GM21528 (cell line): Measurements from ENCODE around the gene ZBTB17.
"Not testable (repeated sequence)": the region's sequence is repeated elsewhere in the genome, so short reads cannot be mapped to it uniquely, and the experiment has no call there.

Source experiments
- ATAC-seq: cut with Tn5 transposase; IDR thresholded peaks from one replicate; pipeline ENCODE4 v1.9.1; 2021; ENCODE audit warnings: mild to moderate bottlenecking, moderate library complexity; ENCODE audit not compliant: unreplicated experiment, low FRiP score

The ZBTB17 gene

DNA sequence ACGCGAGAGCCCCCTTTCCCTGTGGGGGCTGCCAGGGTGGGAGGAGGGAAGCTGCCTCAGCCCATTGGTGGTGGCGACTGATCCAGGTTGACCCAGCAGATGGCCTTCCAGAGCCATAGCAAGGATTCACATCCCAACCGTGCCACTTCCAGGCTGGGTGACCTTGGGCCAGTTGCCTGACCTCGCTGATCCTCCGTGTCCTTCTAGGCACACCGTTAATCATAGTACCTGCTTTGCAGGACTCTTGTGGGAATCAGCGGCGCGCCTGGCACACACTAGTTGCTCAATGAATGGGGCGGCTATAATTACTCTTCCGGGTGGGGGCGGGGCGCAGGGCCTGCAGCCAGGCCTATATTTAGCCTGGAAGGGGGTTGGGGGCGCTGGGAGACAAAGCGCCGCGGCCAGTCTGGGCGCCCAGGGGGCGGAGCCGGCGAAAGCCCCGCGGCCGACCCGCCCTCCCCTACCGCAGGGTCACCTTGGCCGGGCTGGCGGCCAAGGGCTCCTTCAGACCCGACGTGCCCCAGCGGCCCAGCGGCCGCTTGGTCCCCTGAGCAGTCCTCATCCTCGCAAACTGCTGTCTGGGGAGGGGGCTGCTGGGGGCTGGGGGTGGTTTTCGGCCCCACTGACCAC lies 36.8 kb upstream of the ZBTB17 start:
- no peak for ATAC-seq

DNA sequence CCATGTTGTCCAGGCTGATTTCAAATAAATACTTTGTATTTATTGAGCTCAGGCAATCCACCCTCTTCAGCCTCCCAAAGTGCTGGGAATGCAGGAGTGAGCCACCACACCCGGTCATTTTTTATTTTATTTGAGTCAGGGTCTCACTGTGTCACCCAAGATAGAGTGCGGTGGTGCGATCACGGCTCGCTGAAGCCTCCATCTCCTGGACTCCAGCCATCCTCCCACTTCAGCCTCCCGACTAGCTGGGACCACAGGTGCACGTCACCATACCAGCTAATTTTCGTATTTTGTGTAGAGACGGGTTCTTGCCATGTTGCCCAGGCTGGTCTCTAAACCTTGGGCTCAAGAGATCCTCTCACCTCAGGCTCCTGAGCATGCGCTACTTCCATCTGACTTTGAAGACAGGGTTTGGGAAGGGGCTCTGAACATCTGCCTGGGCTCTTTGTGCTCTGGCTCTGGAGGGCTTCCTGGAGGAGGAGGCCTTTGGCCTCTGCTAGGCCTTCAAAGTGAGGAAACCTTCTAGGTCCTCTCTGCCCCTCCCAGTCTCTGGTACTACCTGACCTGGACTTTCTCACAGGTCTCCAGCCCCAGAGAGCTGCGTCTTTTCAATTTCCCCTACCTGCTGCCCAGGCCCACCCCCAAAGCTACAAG lies 36.2 kb upstream of the ZBTB17 start:
- no peak for ATAC-seq

DNA sequence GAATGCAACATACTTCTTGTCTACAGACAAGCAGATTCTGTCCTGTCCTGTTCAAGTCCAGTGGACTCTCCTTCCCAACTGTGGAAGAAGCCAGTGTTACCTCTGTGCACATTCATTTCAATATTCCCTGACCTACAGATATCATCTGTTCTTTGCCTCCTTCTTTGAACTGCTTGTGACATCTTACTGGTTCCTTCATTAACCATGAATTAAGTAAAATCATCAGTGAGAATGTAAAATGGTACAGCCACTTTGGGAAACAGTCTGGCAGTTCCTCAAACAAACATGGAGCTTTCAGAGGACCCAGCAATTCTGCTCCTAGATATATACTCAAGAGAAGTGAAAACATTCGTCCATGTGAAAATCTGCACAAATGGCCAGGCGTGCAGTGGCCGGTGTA lies 34.9 kb upstream of the ZBTB17 start:
- no peak for ATAC-seq

DNA sequence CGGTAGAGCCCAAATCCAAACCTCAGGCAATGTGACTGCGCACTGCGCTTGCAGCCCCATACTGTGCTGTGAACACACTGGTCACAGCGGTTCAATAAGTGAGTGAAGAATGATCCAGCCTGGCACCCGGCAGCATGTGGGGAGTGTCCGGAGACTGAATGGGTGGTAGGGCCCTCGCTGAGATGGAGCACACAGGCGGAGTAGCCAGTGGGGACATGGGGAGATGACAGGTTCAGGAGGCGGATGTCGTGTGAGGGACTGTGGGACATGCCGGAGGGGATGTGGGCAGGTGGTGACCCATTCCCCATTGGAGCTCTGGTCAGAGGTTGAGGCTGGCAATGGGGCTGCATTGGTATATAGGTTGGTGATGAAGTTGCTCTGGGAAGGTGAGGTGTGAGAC lies 33.8 kb upstream of the ZBTB17 start:
- ATAC-seq = no peak

DNA sequence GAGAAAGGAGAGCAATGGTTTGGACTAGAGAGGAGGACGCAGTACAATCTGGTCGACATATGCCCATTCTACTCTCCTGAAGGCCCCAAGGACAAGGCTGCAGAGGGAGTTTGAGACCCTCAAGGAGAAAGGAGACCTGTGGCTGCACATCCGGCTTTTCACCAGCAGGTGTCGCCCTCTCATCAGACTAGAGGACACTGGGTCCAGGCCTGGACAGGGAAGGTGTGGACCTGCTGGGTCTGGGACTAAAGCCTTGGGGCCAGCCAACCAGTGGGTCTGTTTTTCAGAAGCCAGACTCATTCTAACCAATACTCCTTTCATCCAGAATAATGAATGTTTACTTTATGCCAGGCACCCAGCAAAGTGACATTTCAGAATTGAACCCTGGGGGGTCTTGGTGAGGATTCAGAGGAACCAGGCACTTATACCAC lies 33.1 kb upstream of the ZBTB17 start:
- no peak for ATAC-seq

DNA sequence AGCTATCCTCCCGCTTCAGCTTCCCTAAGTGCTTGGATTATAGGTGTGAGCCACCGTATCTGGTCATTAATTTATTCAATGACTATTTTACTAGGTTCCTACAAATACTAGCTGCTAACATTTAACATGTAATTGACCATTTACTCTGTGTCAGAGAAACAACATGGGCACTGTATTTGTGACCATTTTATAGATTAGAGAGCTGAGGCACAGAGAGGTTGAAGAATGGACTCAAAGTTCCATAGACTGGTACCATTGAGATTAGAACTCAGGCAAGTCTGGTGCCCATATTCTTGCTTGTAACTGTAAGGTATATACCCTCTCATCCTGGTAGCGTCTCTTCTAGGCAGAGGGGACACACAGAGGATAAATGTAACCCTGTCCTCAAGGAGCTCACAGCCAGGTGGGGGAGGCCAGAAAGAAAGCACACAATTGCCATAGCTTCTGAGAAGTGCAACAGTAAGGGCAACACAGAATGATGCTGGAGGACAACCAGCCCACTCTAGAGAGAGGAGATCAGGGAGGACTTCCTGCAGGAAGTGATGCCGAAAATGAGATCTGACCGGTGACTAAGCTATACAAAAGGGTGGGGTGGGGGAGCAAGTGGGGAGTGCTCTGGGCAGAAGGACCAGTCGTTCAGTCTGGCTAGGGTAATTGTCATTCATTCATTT lies 31.9 kb upstream of the ZBTB17 start:
- ATAC-seq = no peak

DNA sequence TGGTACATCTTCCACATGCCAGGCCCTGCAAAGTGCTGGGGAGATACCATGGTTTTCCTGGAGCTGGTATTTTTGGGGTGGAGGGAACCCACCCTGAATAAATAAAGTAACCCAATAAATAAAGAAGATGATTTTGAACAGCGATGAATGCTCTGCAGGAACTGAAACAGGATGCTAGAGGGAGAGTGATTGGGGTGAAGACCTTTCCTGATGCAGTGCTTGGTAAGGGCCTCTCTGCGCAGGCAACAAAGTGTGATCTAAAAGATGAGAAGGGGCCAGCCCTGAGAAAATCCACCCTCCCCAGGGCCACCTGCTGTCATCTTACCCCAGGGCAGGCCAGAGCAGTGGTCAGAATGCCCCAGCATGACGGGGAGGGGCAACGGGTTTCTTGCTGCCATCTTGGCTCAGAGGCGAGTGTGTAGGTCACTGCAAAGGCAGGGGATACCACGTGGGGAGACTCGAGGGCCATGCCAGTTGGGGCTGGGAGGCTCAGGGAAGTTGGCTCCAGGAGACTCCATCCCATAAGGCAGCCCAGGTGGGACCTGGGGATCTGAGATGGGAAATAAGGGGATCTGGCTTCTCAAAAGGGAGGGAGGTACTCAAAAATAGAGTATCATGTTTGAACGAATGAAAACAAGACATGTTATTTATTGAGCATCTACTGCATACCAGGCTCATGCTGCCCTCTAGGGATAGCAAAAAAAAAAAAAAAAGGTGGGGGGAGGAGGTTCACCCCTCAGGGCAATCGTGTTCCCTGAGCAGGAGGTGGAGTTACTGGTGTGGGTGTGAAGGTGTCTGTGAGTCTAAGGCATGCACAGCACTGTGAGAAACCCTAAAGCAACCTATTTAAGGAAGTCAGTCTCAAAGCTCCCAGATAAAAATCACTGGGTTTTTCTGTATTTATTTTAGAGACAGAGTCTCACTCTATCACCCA lies 30.9 kb upstream of the ZBTB17 start:
- ATAC-seq = no peak

DNA sequence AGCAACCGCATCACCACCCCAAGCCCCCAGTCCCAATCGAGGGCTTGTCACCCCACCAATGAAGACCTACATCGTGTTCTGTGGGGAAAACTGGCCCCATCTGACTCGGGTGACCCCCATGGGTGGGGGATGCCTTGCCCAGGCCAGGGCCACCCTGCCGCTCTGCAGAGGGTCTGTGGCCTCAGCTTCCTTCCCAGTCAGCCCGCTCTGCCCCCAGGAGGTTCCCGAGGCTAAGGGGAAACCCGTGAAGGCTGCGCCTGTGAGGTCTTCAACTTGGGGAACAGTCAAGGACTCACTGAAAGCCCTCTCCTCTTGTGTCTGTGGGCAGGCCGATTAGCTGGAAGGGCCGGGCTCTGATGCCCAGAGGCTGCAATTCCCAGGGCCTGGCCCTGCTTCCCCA lies 30.1 kb upstream of the ZBTB17 start:
- no peak for ATAC-seq

DNA sequence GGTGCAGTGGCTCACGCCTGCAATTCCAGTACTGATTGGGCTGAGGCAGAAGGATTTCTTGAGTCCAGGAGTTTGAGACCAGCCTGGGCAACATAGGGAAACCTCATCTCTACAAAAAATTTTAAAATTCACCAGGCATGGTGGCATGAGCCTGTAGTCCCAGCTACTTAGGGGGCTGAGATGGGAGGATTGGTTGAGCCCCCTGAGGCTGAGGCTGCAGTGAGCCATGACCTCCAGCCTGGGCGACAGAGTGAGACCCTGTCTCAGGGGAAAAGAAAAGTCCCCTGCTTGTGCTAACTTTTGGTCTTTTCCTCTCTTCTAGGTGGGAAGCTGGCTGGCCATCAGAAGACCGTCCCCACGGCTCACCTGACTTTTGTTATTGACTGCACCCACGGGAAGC lies 29.7 kb upstream of the ZBTB17 start:
- no peak for ATAC-seq

DNA sequence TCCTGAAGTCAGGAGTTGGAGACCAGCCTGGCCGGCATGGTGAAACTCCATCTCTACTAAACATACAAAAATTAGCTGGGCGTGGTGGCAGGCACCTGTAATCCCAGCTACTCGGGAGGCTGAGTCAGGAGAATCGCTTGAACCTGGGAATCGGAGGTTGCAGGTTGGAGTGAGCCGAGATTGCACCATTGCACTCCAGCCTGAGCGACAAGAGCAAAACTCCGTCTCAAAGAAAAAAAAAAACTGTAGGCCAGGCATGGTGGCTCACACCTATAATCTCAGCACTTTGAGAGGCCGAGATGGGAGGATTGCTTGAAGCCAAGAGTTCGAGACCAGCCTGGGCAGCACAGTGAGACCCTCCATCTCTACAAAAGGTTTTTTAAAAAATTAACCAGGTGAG lies 25.4 kb upstream of the ZBTB17 start:
- not testable (repeated sequence) for ATAC-seq

DNA sequence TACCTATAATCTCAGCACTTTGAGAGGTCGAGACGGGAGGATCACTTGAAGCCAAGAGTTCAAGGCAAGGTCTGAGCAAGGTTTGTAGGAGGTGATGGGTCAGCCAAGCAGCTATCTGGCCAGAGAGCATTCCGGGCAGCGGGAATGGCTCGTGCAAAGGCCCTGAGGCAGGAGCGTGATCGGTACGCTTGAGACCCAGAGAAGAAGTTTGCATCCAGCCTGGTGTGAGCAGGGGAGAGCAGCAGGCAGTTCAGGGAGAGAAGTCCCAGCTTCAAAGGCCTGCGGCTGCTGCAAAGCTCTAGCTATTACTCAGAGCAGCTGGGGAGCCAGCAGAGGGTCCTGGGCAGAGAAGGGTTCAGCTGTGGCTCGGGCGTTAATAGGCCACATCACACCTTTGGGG lies 23.0 kb upstream of the ZBTB17 start:
- ATAC-seq = no peak

DNA sequence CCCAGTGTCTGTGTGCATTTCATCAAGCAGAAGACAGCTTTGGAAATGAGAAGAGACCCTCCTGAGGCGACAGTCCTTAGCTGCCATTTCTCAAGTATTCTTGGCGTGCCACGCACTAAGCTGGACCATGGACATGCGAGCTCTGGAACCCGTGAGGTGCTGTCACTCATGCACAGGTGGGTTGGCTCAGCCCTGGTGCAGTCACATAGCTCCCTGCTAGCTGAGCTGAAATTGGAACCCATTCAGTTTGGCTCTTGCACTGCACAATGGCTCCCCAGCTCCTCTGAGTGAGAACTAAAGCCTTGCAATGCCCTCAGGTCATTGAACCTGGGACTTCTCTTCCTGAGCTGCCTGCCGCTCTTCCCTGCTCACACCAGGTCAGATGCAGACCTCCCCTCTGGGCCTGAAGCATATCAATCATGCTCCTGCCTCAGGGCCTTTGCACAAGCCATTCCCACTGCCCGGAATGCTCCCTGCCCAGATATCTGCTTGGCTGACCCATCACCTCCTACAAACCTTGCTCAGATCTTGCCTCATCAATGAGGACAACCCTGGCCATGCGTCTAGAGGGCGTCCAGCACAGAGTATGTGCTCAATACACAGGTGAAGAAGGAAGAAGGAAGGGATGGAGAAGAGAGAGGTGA lies 21.9 kb upstream of the ZBTB17 start:
- ATAC-seq = no peak

DNA sequence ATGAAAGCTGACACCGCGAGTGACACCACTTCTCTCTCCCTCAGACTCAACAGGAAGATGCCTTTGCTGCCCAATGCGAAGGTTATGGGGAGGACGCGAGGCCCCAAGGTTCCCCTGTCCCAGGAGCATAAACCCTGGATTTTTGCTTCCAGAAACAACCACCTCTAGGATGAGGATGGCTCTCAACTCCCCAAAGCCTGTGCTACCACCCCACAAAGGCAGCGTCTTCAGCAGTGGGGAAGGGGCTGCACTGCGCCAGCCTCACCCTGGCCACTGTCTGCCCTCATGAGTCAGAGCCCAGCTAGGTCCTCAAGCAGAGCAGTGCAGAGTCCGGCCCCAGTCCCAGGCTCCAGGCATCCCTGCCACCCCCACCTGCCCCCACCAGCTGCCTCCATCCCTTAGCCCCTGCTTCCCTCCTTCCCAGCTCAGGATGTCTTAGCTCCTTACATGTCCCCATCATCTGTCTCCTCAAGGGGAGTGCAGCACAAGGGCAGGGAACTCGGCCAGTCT lies 21.2 kb upstream of the ZBTB17 start:
- ATAC-seq = no peak

DNA sequence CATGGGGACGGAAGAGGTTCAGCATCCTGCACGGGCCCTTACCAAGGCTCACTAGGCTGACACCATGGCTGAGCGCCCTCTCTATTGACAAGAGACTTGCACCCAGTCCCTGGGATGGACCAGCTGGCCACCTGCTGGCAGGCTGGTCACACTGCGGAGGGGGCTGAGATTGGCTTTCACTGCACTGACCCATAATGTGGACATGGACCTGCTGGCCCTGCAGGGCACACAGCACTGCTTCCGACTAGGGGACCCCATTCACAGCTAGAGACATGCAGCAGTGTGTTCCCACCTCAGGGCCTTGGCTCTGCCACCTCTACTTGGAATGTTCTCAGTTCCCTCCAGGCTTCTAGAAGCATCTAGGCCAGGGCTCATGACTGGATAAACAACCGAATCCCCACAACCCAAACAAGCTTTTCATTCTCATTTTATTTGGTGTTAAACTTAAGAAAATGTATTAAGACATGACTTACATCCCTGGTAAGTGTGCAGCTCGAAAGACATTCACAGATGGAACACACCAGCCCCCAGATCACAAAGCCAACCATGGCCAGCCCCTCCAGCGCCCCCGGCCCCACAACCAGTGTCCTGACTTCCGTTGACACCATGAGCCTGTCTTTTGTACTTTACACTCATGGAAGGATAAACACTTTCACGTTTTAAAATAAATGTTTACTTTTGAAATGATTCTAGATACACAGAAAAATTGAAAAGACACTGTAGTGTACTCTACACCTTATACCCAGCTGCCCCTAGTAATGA lies 18.9 kb upstream of the ZBTB17 start:
- no peak for ATAC-seq

DNA sequence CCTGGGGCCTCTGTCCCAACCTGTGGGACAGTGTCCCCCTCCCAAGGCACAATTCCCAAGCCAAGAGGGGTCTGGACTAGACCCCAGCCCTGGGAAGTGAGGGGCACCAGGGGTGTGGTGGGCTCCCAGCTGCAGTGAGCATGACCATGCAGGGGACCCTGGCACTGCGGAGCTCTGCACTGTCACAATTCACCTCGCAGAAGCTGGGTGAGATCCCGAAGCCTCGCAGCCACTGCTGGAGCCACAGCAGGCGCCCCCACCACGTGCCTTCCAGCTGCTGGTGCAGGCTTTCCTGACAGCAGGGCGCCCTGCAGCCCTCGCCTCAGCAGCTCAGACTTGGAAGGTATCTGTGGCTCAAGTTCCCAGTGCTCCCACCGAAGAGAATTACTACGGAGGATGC lies 18.2 kb upstream of the ZBTB17 start:
- ATAC-seq = no peak

DNA sequence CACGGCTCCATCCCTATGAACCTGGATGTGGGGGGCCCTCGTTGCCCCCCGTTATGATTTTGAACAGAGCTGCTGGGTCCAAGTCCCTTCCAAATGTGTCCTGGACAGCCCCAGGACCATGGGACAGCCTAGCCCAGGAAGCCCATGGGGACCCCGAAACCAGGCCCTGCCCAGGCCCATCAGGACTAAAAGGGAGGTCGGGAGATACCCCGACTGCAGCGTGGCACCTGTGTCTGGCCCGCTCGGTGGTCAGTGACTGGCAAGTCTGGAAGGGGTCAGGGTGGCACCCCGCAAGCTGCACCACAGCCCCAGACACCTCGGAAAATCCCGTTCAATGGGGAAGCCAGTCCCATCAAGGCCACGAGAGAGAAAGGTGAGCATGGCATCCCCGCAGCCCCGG lies 17.8 kb upstream of the ZBTB17 start:
- no peak for ATAC-seq

DNA sequence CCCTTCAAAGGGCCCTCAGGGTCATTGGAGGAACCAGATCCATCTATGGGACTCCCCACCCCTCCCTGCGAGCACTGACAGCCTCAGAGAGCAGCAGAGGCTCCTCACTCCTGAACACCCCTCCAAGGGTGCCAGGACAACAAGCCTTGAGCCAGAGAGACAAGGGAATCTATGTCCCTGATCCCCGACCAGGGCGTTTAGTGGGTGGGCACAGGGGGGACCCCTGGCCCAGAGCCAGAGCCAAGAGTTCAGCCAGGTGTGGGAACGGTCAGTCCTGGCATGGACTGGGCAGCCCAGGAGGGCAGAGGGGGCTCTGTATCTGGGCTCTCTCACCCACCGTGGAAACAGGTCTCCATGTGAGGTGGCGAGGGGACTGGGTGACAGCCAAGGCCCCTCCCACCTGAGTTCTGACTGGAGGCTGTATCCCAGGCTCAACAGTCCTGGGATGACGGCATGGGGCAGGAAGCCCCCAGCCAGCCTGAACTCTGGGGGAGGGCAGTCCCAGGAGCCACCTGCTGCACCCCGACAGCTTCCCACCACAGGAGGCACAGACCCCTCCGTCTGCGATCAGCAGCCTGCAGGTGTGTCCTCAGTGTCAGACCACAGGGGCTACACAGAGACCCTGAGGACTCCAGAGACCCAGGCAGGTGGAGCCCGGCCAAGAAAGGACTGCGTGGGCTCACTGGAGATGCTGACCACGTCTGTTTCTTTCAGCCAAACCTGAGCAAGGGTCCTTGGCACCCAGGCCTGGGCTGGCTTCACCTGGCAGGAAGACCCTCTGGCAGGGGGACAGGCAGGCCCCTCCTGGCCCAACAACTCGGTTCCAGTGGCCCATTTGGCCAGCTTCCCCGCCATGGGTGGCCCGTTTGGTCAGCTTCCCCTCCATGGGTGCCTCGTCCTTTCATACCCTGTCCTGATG lies 16.9 kb upstream of the ZBTB17 start:
- no peak for ATAC-seq

DNA sequence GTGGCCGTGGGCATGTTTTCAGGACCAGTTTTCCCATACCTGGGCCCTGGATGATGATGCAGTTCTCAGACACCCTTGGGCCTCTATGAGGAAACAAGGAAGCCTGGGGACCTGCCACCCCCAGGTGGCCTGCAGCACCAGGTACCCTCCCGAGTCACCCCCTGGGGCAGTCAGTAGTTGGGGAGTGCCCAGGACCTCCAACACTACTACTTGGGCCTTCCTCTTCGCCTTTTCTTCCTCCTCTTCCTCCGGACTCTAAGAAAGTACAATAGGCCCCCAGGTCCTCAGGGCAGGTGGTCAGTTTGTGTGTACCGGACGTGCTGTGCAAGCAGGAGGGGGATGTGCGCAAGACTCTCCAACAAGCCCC lies 16.3 kb upstream of the ZBTB17 start:
- ATAC-seq = no peak
